Esophagus mucosa (tissue), 1 donor: ENCODE data around the gene IFIH1. TPM values are rescaled to one million over a fixed set of nuclear protein-coding genes. Genes with fewer than 3 reads are reported as not detected.

Experiments
- ATAC-seq: fragments of 200-7000 bp; cut with Tn5 transposase; one replicate; pipeline ENCODE4 v1.9.1; 2020
- total RNA-seq: library from RNA; stranded (reverse); gene quantifications from one replicate; pipeline ENCODE4 v1.2.4, GENCODE V29; 2023
- donor health status: DM: yes; HTN: yes; CAD: no.

The IFIH1 gene
- total RNA-seq, 1 donor from 2014 or later: 10.3 TPM

DNA sequence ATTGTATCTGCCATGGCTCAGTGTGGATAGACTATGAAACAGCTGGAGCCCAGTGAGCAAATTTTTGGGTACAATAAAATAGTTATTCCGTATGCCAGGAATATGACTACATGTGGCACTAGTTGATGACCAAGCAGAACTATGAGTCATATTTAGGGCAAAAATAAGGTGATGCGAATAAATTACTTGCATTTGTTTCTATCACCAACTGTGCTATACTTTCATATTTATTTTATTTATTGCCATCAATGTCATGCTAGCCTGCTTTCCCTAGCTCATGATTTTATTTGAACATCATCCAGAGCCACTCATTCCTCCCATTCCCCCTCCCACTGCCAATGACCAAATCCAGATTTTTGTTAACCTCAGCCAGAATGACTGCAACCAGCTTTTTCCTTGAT, 61.9 kb downstream of the IFIH1 start:
- peak; percentile 26 for ATAC-seq

DNA sequence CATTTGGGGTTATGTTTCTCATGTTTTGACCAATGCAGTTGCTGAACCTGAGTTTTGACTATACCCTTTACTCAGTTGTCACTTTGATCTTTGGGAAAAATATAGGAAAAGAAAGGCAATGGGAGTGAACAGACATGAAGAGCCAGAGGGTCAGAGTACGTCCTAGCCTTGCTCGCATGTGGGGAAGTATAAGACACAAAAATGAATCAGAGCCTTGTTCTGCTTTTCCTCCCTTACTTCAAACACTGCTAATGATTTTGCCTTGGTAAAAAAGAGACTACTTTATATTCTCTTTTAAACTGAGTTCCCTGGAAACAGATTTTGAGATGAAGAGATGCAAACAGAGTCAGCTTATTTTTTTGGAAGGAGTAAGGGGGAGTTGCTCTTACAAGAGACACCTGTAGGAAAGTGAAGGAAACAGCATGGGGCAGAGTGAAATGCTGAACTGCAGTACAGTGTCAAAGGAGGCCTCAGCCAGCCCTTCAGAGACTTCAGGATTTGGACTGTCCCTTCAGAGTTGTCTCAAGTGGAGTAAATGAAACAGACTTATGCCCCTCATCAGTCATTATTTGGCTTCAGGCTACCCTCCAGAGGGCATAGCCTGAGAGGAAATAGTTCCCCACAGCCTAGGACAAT, 64.1 kb downstream of the IFIH1 start:
- ATAC-seq: no peak

DNA sequence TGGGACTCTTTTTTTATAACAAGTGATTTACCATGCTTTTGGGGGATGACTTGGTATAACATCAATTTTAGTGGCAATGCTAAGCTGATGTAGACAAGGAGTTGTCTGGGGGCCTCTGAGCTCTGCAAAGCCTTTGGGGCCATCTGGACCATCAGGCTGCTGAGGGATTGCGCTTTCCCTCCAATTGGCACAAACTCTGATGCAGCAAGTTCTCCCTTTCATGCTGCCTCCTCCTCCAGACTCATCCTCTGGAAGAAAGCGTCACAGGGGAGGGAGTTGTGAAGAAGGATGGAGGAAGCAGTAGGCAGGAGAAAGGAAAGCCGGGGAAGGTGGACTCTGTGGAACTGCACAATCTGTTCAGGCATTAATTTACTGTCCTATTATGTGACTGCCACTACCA, 65.0 kb downstream of the IFIH1 start:
- no peak for ATAC-seq

DNA sequence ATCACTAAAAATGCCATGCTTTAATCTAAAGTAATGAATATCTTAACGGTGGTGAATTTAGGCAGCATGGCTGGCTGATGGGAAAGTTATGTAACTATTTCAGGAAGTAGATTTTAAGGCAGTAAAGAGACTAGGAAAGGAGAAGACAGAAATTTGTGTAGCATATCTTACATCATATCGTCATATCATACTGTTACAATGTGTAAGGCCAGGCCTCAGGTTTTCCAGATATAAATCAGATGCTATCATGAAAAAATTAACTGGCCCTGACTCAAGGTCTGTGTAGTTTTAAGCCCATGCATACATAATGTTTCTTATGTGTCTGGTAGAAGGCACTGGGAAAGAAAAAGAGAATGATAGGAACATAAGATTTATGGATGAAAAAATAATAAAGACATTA, 66.3 kb downstream of the IFIH1 start:
- no peak for ATAC-seq

DNA sequence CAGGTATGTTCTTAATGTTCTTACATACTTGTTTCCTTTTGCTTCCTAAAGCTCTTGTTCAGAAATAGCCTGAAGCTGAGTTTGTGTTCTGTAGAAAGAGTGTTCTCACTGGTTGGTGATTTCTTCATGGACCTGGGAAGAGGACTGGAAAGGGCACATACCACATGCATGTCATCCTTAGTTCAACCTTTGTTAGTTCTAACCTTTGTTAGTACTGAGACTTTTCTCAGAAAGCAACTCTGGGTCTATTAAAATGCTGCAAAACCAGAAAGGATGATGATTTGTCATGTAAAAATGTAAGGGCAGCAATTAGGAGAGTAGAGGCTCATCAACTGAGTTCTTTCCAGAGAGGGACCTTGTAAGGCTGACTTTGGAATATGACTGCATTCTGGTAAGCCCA, 72.7 kb downstream of the IFIH1 start:
- peak; percentile 96 for ATAC-seq

DNA sequence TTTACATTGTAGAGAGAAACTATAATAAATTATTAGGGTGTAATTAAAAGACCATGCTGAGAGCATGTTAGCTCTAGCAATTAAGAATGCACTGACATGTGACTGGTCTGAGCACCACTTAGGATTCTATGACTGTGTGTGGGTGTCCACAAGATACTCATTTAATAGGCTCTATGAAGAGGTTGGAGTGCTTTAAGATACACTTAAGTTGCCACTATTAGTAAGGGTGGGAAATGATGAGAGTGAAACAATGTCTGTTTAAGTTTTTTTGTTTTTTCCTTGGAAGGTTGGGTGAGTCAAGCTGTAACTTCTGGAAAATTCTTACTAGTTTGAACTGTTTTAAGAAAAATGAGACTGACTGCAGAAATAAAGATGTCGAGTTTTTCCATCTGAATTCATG, 73.4 kb downstream of the IFIH1 start:
- ATAC-seq: peak; percentile 23

DNA sequence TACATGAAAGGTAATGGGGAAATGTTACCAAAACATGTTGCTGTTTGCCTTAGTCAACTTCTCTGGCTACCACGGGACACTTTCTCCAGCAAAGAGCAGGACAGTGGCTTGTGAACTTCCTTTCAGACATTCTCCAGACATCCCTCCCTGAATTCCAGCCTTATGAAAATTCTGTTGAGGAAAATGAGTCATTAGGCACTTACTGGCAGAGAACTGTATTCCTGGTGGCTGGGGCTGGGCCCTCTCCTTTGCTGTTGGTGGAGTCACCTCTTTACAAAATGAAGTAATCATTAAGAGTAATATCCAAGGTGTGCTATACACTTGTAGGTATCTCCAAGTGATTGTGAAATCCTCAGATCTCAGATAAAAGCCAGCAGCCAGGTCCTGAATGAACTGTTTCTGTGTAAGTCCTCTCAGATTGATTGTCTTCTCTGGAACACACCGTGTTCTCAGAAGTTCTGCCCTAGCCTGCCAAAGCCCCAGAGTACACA, 73.9 kb downstream of the IFIH1 start:
- peak; percentile 94 for ATAC-seq

DNA sequence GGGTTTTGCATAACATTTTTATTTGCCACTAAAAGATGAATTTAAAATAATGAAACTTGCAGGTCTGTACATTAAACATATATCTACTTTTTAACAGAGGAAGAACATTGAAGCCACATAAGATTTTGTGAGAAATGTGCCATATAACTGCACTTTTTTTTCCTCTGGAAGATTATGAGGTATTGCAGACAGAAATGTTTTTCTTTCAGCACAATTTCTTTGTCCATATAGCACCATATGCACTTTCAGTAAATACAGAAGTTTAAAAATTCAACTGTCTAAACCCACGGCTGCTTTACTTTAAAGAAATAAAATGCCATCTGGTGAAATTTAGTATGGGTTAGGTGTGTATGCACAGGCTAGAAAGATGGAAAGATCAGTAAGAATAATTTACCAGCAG, 74.8 kb downstream of the IFIH1 start:
- ATAC-seq: no peak

DNA sequence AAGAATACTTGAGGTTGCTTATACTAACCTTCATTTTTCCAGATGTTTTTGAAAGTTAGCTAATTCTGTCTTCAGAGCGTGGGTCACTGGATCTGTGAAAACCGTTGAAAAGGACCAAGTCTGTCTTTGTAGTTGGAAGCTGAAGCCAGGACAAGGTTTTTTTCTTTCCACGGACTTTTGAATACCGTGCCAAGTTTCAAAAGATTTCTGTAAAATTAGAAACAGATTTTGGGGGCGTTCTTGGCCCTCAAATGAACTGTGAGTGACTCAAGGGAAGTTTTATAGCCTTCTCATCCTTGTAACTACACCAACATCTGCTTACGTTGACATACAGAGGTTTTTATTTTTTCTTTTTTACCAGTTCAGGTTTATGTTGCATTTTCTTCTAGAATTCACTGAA, 75.2 kb downstream of the IFIH1 start, which contains the start of gene FAP:
TSS of gene FAP (minus strand) at position 152 of the 400 bp plus-strand sequence. CDS start at position 34, 118 bp downstream.
- ATAC-seq: no peak

DNA sequence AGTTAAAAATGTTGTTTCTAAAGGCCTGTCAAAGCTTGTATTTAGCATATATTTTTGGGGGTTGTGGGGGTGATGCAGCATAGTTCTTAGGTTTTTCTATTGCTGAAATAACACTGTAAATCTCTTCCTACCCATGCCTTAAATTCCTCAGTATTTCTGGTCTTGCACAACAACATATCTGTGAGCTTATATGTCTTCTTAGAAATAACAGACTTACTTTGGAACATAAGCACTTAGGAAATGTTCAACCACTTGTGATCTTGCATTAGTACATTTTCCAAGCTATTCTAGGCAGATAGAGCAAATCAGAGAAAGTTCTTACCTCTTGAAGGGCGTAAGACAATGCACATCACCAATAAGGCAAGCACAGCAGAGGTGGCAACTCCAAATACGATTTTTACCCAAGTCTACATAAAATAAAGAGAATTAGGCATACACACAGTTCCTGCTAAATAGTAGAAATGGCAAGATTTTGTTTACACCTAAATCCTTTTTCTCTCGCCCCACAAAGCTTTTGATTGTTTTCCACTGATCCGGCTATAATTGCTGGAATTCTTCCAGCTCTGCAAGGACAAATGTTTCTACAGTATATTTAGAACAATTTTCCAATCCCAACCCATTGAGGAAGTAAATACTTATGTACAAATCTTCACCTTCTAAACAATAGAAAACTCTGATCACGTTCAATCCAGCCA, 75.8 kb downstream of the IFIH1 start:
- ATAC-seq: no peak

DNA sequence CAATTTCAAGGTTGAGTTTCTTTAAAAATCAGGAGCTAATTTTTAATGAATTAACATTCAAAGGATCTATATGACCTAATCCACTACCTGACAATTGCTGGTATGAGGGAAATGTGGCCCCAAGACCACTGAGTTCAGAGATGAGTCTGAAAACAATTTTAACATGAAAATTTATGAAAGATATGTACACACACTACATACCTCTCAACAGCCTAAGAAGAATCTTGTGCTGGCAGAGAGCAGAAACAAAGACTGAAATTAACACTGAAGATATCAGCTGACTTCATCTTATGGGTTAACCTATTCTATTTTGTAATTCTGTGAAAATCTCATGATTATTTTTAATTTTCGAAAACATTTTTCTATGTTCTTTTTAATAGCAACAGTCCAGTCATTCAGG, 76.9 kb downstream of the IFIH1 start:
- ATAC-seq: no peak

DNA sequence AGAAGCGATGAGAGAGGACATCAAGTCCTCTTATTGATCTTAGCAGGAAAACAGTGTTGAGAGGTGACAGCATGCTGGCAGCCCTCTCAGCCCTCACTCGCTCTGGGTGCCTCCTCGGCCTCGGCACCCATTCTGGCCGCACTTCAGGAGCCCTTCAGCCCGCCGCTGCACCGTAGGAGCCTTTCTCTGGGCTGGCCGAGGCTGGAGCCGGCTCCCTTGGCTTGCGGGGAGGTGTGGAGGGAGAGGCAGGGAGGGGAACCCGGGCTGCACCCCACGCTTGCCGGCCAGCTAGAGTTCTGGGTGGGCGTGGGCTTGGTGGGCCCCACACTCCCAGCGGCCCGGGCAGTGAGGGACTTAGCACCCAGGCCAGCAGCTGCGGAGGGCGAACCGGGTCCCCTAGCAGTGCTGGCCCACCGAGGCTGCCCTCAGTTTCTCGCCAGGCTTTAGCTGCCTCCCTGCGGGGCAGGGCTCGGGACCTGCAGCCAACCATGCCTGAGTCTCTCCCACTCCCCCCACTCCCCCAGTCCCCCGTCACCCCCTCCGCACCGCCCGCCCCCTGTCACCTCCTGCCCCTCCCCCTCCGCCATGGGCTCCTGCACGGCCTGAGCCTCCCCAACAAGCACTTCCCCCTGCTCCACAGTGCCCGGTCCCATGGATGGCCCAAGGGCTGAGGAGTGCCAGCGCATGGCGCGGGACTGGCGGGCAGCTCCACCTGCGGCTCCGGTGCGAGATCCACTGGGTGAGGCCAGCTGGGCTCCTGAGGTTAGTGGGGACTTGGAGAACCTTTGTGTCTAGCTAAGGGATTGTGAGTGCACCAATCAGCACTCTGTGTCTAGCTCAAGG, 83.6 kb downstream of the IFIH1 start:
- ATAC-seq: no peak

DNA sequence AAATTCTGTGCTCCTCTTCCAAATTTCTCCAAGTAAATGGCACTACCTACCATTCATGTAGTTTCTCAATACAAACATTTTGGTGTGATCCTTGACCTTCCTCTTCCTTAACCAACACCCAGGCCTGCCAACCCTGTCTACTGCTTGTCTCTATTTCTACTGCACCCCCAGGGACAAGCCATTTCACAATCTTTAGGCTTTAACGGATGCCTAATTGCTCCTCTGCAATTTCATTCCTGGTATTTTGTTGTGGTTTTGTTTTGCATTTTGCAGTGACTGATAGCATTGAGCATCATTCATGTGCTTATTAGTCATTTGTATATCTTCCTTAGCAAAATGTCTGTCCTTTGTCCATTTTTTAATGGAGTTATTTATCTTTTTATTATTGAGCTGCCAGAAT, 85.3 kb downstream of the IFIH1 start:
- ATAC-seq: no peak

DNA sequence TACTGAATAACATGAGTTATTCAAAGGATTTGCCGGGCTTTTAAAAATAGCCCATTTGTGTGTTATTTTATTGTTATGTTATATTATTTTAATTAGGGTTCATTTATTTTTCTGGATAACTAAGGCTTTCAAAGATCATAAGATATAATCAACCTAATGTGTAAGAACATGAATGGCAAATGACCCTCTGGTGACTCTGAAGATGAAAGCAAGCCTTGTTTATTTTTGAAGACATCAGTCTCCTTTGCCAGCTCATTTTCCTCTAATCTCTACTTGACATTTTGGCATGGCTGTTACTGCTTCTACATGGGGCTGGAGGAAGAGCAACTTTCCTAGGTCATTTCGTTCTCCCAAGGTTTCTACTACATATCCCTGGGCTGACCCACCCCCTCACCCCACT, 85.8 kb downstream of the IFIH1 start:
- no peak for ATAC-seq

DNA sequence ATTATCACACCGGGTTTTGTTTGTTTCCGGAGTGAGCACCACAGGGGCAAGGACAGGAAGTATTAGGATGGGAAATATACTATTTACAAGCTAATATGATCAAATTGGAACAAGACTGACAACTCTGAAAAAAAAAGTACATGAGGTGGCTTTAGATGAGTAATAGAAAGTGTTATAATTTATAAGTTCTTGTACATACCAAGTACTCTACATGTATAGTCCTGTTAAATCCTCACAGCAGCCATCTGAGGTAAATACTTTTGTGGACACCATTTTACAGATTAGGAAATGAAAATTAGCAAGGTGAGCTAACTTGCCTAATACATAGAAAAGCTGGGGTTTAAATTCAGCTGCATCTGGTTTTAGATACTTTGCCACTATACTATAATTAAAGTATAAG, 86.5 kb downstream of the IFIH1 start:
- peak; percentile 59 for ATAC-seq

DNA sequence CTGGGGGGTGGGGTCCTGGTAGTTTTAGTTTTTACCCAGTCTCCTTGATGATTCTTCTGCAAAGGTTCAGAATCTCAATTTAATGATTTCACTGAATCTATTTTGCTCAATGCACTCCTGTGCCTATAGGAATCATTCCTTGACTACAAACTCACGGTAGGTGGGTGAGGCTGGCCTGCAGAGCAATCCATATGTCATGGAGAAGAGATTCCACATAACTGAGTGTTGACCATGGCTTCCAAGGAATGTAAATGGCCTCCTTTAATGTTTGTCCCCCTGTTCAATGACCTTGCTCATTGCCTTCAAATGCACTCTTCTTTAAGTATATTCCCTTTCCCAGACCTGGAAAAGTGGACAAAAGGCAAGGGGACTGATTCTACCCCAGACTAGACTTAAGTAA, 87.7 kb downstream of the IFIH1 start:
- ATAC-seq: no peak

DNA sequence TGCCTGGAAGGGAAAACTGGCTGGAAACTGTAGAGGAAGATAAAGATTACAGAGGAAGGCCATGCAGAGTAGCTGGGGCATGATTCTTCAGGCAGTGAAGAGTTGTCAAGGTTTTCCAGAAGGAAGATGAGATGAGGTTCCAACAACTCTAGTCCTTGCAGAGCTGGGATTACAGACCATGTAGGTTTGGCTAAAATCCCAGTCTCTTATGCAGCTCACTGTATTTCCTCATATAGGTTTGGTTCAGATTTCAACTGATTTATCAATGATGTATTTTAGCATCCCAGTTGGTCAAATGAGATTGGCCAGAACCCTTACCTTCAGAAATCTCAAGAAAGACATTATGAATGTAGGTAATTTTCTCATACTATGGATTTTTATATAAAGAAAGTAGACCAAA, 91.6 kb downstream of the IFIH1 start:
- no peak for ATAC-seq

DNA sequence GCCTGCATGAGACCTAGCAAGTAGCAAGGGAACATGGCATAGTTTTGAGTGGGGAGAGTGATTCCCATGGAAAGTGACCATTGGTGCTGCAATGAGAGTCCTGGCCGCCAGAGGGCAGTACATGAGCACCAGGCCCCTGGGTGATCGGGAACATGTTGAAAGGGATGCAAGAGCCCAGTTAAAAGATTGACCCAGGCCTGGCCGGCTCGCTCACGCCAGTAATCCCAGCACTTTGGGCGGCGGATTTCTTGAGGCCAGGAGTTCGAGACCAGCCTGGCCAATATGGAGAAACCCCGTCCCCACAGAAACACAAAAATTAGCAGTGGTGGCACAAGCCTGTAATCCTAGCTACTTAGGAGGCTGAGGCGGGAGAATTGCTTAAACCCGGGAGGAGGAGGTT, 97.4 kb downstream of the IFIH1 start:
- peak; percentile 88 for ATAC-seq

DNA sequence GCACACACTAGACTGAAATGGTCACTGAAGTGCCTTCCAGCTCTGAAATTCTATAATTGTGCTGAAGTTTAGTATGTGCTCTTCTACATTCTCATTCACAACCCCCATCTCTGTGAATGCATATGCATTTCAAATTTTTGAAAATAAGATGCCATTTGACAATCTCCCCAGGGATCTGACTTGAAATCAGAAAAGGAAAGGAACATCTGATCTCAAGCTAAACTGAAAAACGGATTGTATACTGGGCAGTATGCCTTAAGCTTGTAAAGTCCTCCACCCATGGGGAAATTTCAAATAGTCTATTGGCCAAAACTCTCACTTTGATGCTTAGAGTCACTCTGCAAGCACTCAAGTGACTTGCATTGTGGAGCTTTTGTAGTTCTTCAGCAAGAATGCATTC, 98.1 kb downstream of the IFIH1 start:
- no peak for ATAC-seq

DNA sequence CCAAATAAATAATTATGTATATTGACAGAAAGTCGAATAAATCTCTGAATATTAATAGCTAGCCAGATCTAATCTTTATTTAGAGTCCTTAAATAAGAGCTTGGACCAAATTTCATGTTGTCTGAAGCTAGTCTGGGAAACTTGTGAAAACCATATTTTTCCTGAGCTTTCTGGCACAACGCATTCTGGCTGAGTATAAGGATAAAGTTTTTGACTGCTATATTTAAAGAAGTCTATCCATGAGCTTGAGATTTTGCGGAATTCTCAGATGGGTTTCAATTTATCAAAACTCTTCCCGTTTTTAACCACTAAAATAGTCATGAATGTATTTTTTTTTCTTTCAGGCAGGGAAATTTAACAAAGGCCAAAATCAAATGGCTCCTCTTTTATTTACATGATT, 99.1 kb downstream of the IFIH1 start:
- no peak for ATAC-seq

DNA sequence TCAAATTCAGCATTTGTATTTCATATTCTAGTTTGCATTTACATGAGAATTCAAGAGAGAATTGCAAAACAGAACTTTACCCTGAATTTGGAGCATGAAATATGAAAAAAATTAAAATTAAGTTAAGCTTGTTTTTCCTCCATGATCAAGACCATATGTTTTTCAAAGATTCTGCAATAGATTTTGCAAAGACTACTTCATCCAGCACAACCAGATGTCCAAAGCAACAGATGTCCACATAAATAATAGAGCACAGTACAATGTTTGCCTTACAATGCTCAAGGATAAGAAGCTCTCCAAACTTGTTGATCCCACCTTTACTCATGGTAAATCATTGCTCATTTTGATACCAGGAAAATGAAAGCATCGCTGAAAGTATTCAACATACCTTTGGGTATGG, 100.9 kb downstream of the IFIH1 start:
- no peak for ATAC-seq
